Ammon's horn (tissue), 1 donor: Measurements from ENCODE around the gene SFMBT2.

Experiments used
- DNase-seq: peaks from one replicate; pipeline ENCODE4 v3.0.0-alpha.2; 2016; ENCODE audit warnings: low spot score

SFMBT2 gene

DNA sequence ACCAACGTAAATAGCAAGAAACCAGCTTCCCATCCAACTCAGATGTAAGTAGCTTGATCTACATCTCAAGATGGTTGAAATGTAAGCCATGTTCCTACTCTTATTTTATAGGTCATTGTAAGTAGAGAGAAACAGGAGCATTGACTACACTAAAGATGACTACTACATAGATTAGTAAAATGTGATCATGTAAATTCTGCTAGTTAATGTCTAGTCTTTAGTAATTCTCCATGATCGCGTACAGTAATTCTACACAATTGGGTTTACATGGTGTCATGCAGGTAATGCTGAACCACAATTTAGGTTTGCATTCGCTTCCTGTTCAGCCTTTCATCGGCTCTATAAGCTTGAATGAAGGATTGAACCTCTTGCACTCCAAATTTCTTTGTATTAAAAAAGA is 14.9 kb upstream of the SFMBT2 start:
- DNase-seq = no peak

- DNase-seq = no peak
Observed at GRCh38 chr10:7424919-7425318, 14.1 kb upstream of the SFMBT2 start.

- peak; percentile 33 for DNase-seq
Observed at GRCh38 chr10:7424315-7424714, 13.5 kb upstream of the SFMBT2 start.

DNA sequence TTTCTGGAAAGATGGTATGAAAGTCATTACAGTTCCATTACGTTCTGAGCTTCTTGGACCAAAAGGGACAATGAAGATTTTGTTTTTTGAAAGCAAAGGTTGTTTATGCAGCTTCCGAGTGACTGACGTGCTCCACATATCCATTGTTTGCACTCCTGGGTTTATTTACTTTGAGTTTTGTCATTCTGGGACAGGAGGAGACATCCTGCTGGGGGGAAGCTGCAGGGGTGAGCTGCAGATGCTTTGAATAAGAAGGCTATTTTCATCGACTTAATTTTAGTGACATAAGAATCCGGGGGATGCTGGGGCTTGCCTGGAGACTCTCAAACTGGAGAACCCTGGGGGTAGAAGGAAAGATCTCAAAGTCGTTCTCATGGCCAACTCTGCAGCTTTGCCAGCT is 12.7 kb upstream of the SFMBT2 start:
- DNase-seq = no peak

- no peak for DNase-seq
Observed at GRCh38 chr10:7421526-7421925, 10.7 kb upstream of the SFMBT2 start.

- no peak for DNase-seq
Observed at GRCh38 chr10:7419998-7420397, 9.2 kb upstream of the SFMBT2 start.

GRCh38 chr10:7417807-7418206 is 7.0 kb upstream of the SFMBT2 start:
- no peak for DNase-seq

- peak; percentile 67 for DNase-seq
Observed at GRCh38 chr10:7417103-7417623, 6.3 kb upstream of the SFMBT2 start.

DNA sequence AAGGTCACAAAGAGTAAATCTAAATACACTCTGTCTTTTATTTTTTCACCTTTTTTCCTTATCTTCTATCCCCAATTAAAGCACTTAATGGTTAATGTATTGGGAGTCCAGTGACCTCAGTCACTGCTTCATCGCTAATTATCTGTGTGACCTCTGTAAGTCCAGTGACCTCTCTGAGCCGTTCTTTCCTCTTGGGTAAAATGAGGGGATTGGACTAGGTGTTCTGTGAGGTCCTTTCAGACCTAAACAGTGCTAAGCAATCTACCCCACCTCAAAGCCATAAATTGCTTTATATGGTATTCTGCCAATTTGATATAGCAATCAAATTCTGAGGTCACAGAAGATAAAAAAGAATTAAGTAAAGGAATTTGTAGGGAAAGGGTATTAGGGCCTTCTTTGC is 3.9 kb upstream of the SFMBT2 start:
- no peak for DNase-seq

- DNase-seq = no peak
Observed at GRCh38 chr10:7412928-7413282, 2.1 kb upstream of the SFMBT2 start.

DNA sequence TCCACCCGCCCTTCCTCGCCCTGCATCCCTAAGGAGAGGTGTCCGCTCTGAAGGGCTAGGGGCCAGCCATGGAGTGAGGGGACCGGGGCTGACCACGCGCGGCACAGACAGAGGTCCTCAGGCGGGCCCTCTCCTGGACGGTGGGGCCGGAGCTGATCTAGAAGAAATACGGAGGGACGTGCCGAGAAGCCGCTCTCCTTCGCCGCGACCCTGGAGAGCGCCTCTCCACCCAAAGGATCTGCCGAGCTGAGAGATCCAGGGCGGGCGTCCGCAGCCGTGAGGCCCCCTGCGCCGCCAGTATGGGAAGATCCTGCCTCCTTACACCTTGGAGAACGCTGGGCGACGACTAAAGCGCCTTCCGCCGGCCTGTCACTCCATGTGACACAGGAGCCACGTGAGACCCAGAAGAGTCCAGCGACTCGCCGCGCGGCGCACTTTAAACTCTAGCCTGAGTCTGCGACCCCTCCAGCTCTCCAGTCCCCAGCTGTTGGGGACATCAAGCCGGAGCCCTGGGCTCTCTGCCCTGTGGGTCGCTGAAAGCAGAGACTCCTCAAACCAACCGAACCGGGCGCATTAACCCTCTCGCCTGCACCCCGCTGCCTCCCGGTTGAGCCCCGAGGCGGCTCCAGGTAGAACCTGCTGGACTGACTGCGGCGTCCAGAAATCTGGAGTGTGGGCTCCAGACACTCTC is 1.5 kb upstream of the SFMBT2 start:
- peak; percentile 75 for DNase-seq

DNA sequence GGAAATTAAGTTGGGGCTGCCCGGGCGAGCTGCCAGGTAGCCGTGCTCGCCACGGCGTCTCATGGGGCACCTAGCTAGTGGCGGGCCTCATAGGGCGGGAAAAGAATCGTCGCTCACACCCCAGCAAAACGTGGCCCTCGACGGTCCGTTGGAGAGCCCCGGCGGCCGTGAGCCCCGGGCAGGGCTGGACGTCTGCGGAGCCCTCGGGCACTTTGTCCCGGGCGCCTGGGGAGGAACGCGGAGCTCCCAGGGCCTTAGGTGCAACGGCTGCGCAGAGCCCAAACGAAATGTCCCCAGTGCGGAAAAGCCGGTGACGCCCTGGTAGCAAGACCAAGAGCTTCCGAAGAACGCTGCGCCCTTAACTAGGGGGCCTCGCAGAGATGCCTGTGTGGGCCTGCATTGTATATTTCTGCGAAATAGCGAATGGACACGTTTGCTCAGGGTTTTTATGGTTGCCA is 866 bp upstream of the SFMBT2 start:
- no peak for DNase-seq

DNA sequence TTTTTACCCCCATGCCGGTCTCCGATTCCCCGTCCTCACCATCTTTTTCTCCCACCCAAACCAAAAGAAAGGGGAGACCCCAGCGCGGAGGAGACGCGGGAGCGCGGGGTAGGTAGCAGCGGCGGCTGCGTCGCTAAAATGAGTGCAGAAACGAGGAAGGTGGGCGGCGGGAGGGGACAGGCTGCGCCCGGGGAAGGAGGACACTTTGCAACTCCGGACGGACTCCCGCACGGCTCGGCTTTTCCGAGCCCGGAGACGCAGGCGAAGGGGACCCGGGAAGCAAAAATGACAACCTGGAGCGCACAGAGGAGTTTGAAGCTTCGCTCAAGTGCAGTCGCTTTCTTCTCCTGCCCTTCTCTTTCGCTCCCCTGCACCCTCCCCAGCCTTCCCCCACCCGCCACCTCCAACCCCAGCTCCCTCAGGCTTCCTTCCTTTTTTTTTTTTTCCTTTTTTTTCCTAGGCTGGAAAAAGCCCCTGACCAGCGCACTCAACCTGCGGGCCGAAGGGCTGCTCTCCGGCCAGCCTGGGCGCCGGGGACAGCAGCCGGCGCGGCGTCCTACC is 453 bp downstream of the SFMBT2 start:
- peak; percentile 22 for DNase-seq

- peak; percentile 23 for DNase-seq
Observed at GRCh38 chr10:7409732-7410168, 1.1 kb downstream of the SFMBT2 start.

DNA sequence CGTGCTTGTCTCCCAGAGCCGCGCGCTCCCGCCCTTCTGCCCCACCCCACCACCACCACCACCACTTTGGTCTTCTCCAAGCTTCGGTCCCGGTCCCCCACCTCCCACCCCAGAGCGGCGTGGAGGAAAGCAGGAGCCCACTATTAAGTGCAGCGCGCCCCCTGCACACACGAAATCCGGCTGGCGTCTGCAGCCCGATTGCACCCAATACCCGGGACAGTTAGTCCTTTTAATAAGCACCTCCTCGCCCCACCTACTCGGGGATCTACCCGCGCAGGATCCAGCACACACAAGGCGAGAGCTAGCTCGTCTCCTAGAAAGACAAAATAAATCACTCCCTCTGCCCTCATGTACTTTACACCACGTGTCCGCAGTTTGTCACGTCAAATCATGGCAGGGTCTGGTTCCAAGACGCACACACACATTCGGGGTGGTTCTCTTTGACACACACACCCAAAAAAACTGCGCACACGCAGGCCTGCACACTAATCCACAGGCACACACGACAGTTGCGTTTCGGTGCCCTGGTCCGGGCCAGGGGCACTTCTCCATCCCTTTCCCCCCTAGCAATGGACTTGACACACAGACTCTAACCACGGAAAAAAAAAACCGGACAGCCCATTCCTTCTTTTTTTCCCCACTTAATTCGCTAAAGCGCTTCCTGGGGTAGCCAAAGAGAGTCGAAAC is 1.6 kb downstream of the SFMBT2 start:
- DNase-seq = peak; percentile 69

DNA sequence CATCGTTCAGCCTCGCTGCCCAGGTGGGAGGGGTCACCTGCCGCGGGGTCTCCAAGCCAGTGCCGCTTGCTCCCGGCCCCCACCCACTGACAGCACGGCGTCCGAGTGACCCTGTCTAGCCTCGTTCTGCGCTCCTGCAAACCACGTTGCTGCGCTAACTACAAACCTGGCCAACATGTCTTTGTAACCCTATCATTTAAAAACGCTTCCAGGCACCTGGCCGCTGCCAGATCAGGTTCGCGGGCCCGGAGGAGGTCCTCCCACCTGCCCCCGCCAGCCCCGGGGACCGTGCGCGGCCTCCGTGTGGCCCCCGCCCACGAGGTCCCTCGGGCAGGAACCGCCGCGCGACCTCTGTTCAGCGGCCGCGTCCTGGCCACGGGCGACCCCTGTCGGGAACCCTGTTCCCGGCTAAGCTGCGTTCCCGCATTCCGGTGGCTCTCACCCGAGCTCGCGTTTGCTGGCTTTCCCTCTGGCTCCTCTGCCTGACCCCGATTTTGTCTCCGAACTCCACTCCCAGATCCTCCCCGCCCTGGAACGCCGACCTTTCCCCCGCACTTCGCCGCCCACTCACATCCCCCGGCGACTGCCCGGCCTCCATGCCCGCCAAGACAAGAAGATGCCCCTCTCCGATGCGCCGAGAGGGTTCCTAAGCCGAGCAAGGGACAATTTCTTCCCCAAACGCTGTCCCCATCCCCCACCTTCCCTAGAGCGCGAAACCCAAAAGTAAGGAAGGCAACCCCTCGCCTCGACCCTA is 2.4 kb downstream of the SFMBT2 start:
- DNase-seq = peak; percentile 72

- peak; percentile 48 for DNase-seq
Observed at GRCh38 chr10:7407368-7408290, 3.2 kb downstream of the SFMBT2 start.

- DNase-seq = no peak
Observed at GRCh38 chr10:7406712-7407333, 4.0 kb downstream of the SFMBT2 start.

GRCh38 chr10:7405637-7406036 is 5.2 kb downstream of the SFMBT2 start:
- DNase-seq = no peak

DNA sequence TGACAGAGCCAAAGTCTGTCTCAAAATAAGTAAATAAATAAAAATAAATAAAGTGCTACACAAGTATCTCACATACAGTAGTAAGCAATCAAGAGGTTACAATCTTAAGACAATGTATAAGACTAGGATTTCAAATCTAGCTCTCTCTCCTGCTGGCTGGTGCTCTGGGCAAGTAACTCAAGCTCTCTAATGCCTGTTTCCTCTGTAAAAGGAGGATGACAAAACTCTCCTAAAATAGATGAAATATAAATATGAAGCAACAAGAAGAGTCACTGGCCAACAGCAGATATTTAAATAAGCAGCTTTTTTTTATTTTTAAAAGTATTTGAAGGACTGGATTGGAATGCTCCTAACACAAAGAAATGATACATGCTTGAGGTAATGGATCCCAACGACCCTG is 7.2 kb downstream of the SFMBT2 start:
- DNase-seq = no peak

- no peak for DNase-seq
Observed at GRCh38 chr10:7401782-7402181, 9.1 kb downstream of the SFMBT2 start.
